ENCODE measurements around the gene ADGRV1.
"Not testable (repeated sequence)": the region's sequence is repeated elsewhere in the genome, so short reads cannot be mapped to it uniquely, and the experiment has no call there.

Gene ADGRV1

GRCh38 chr5:90636948-90637347, 78.4 kb downstream of the ADGRV1 start:
- no peak for DNase-seq
- in situ Hi-C loops (cut with HindIII; ENCODE audit: low pct_ligation_motif_present, low pct_unique_long_range_greater_than_20kb, low sequenced_read_pairs): no loop called here

DNA sequence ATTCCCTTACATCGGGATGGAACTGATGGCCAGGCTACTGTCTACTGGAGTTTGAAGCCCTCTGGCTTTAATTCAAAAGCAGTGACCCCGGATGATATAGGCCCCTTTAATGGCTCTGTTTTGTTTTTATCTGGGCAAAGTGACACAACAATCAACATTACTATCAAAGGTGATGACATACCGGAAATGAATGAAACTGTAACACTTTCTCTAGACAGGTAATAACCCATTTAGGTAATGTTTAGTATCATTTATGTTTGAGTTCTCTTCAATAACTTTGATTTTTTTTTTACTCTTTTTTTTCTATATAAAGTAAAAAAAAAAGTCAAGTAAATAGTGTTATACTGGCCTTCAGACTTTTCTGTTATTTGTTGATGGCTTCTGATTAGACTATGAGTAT, 79.1 kb downstream of the ADGRV1 start:
- in situ Hi-C loops (cut with HindIII; ENCODE audit: low pct_ligation_motif_present, low pct_unique_long_range_greater_than_20kb, low sequenced_read_pairs): no loop called here
- no peak for DNase-seq

DNA sequence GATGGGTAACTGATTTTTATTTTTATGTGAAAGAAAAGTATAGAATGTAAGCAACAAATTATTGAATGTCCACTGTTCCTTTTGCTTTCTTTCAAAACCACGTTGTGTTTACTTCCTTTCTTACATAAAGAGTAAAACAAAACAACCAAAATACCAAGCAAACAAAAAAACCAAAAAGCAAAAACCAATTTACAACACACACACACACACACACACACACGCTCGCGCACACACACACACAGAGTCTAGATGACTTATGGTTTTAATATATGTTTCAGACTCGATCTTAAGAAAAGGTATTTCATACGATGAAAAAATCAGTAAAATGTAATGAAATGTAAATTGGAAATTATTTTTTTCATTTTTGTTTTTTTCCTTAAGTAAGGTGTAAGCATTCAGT, 80.3 kb downstream of the ADGRV1 start:
- in situ Hi-C loops (cut with HindIII; ENCODE audit: low pct_ligation_motif_present, low pct_unique_long_range_greater_than_20kb, low sequenced_read_pairs): no loop called here

DNA sequence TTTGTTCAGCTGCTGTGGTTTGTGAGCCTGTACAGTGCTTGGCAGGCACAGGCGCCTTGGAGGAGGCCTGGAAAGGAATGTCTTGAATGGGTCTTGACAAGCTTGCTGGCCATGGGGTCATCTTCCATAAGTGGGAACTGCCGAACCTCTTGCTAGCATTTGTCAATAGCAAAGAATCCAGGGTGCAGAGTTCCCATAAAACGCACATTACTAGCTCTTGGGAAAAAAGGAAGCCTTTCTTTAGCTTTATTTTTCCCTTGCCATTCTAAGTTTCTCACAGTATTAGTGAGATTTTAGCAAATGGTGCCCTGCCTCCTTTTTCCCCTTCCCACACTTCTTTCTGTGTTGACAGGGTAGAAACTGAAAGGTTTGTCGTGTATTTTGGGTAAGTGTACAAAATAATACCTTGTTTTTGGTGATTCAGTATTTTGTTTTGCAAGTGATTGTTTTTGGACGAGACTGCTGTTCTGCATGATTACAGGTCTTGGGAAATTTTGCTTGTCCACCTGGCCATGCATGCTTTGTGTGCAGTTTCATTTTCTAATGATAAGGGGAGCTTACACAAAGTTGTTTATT, 82.0 kb downstream of the ADGRV1 start:
- in situ Hi-C loops (cut with HindIII; ENCODE audit: low pct_ligation_motif_present, low pct_unique_long_range_greater_than_20kb, low sequenced_read_pairs): no loop called here
- no peak for DNase-seq

More for the DNA sequence above, 80.3 kb downstream of the ADGRV1 start:
- no peak for DNase-seq

DNA sequence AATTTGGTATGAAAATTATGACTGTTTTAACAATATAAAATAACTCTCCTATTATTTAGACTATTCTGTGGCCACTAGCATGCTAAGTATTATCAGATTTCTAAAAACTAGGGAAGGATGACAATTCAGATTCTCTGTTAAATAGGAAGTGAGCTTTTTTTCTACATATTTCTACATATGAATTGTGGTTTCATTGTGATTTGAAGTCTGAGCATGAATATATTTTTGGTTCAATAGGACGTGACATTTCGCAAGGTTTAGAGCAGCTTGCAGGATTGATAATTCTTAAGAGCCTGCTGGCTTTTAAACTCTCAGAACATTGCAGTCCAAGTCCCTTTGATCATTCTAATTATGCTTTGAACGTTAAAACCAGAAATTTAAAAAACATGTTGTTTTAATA, 82.9 kb downstream of the ADGRV1 start:
- DNase-seq: no peak
- in situ Hi-C loops (cut with HindIII; ENCODE audit: low pct_ligation_motif_present, low pct_unique_long_range_greater_than_20kb, low sequenced_read_pairs): no loop called here

DNA sequence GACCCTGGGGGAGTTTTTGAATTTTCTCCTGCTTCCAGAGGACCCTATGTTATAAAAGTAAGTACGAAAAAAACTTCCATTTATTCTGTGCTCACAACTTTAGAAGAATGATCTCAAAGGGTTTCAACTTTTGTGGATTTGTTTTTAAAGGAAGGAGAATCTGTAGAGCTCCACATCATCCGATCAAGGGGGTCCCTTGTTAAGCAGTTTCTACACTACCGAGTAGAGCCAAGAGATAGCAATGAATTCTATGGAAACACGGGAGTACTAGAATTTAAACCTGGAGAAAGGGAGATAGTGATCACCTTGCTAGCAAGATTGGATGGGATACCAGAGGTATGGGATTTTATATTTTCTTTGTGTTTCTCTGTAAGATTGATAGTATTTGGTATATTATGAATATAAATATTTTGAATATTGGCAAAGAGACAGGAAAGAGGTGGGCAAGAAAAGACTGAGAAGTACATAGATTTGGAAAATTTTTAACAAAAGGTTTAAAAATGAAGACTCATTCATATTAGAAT, 84.2 kb downstream of the ADGRV1 start:
- in situ Hi-C loops (cut with HindIII; ENCODE audit: low pct_ligation_motif_present, low pct_unique_long_range_greater_than_20kb, low sequenced_read_pairs): no loop called here
- DNase-seq: no peak

DNA sequence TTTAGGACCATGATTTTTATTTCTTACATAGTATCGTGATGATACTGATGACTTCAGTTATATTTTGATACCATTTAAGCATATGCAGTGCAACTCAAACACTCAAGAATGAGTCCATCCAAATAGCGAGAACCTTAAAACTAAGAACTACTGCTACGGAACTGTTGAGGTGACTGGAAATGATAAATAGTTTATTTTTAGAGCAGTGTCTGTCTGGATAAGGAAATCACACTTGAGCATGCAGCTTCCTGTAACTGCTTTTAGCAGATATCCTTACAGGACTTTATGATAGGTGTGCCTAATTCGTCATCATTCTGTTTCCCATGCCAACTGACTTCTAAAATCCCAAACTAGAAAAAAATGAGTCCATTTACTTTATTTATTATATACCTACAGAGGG, 85.5 kb downstream of the ADGRV1 start:
- DNase-seq: no peak
- in situ Hi-C loops (cut with HindIII; ENCODE audit: low pct_ligation_motif_present, low pct_unique_long_range_greater_than_20kb, low sequenced_read_pairs): no loop called here

GRCh38 chr5:90645024-90645610, 86.5 kb downstream of the ADGRV1 start:
- in situ Hi-C loops (cut with HindIII; ENCODE audit: low pct_ligation_motif_present, low pct_unique_long_range_greater_than_20kb, low sequenced_read_pairs): no loop called here
- no peak for DNase-seq

- no peak for DNase-seq
- in situ Hi-C loops (cut with HindIII; ENCODE audit: low pct_ligation_motif_present, low pct_unique_long_range_greater_than_20kb, low sequenced_read_pairs): no loop called here
Measured at GRCh38 chr5:90650767-90651166, 92.2 kb downstream of the ADGRV1 start.

- no peak for DNase-seq
- in situ Hi-C loops (cut with HindIII; ENCODE audit: low pct_ligation_motif_present, low pct_unique_long_range_greater_than_20kb, low sequenced_read_pairs): no loop called here
Measured at GRCh38 chr5:90654215-90654614, 95.6 kb downstream of the ADGRV1 start.

- no peak for DNase-seq
- in situ Hi-C loops (cut with HindIII; ENCODE audit: low pct_ligation_motif_present, low pct_unique_long_range_greater_than_20kb, low sequenced_read_pairs): no loop called here
Measured at GRCh38 chr5:90655423-90655822, 96.8 kb downstream of the ADGRV1 start.

GRCh38 chr5:90657030-90657429, 98.4 kb downstream of the ADGRV1 start:
- in situ Hi-C loops (cut with HindIII; ENCODE audit: low pct_ligation_motif_present, low pct_unique_long_range_greater_than_20kb, low sequenced_read_pairs): no loop called here
- DNase-seq: no peak

GRCh38 chr5:90657788-90658187, 99.2 kb downstream of the ADGRV1 start:
- DNase-seq: no peak
- in situ Hi-C loops (cut with HindIII; ENCODE audit: low pct_ligation_motif_present, low pct_unique_long_range_greater_than_20kb, low sequenced_read_pairs): no loop called here

DNA sequence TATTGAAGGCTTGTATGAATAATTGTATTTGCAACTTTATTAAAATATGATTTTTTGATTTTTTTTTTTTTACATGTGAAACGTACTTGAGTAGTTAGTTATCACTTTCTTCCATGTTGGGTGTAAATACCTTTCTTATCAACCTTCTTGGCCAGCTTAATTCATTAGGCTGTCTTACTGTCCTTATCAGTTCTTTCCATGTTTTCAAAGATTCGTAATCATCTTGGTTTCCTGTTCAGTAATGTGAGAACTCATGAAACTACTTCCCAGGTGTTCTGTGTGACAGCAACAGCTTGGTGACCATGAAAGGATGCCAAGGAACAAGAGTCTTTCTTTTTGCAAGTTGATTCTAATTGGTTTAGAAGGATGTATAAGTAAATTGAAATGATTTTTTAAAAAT, 100.0 kb downstream of the ADGRV1 start:
- in situ Hi-C loops (cut with HindIII; ENCODE audit: low pct_ligation_motif_present, low pct_unique_long_range_greater_than_20kb, low sequenced_read_pairs): no loop called here
- no peak for DNase-seq

DNA sequence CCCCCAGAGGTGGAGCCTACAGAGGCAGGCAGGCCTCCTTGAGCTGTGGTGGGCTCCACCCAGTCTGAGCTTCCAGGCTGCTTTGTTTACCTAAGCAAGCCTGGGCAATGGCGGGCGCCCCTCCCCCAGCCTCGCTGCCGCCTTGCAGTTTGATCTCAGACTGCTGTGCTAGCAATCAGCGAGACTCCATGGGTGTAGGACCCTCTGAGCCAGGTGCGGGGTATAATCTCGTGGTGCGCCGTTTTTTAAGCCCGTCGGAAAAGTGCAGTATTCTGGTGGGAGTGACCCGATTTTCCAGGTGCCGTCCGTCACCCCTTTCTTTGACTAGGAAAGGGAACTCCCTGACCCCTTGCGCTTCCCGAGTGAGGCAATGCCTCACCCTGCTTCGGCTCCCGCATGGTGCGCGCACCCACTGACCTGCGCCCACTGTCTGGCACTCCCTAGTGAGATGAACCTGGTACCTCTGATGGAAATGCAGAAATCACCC, 109.5 kb downstream of the ADGRV1 start:
- DNase-seq; in situ Hi-C loops (cut with HindIII; ENCODE audit: low pct_ligation_motif_present, low pct_unique_long_range_greater_than_20kb, low sequenced_read_pairs): not testable (repeated sequence)

- in situ Hi-C loops (cut with HindIII; ENCODE audit: low pct_ligation_motif_present, low pct_unique_long_range_greater_than_20kb, low sequenced_read_pairs): no loop called here
Measured at GRCh38 chr5:90675222-90675621, 116.6 kb downstream of the ADGRV1 start.

DNA sequence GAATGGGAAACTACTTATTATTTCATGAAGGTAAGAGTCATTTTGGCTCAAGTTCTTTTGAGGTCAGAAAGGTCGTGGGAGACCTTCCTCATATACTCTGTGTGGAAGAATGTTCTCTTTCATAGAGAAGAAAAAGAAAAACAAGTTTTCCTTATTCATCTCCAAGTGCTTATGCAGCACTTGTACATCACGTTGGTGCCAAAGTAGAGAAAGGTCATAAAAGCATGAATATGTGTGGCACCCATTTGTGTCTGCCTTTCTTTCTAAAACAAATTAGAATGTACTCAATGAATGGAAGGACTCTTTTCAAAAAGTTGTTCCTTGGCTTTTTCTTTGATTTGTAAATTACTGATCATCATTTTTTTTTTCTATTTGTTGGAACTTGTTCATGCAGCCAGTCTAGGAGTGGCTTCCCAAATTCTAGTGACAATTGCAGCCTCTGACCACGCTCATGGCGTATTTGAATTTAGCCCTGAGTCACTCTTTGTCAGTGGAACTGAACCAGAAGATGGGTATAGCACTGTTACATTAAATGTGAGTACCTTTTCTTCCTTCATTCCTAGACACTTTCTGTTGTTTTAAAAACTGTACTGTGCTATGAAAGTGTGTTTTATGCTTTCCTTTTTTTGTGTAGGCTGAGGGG, 122.4 kb downstream of the ADGRV1 start:
- no peak for DNase-seq
- in situ Hi-C loops (cut with HindIII; ENCODE audit: low pct_ligation_motif_present, low pct_unique_long_range_greater_than_20kb, low sequenced_read_pairs): no loop called here

More at GRCh38 chr5:90675222-90675621, 116.6 kb downstream of the ADGRV1 start:
- no peak for DNase-seq

DNA sequence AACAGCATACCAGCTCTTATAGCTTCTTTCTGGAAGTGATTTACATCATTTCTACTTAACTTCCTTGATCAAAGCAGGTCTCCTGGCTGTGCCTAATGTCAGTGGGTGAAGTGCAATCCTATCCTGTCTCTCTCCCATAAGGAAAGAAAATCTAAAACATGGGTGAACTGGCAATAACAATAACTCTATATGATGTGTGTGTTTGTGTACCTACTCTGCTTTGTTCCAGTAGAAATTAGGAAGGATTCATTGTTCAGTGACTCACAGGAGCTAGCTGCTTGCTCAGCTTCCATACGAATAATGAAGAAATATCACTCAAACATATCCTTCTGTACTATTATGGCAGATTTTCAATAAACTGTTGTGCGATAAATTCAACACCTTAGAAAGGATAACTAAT, 123.7 kb downstream of the ADGRV1 start:
- no peak for DNase-seq
- in situ Hi-C loops (cut with HindIII; ENCODE audit: low pct_ligation_motif_present, low pct_unique_long_range_greater_than_20kb, low sequenced_read_pairs): no loop called here

DNA sequence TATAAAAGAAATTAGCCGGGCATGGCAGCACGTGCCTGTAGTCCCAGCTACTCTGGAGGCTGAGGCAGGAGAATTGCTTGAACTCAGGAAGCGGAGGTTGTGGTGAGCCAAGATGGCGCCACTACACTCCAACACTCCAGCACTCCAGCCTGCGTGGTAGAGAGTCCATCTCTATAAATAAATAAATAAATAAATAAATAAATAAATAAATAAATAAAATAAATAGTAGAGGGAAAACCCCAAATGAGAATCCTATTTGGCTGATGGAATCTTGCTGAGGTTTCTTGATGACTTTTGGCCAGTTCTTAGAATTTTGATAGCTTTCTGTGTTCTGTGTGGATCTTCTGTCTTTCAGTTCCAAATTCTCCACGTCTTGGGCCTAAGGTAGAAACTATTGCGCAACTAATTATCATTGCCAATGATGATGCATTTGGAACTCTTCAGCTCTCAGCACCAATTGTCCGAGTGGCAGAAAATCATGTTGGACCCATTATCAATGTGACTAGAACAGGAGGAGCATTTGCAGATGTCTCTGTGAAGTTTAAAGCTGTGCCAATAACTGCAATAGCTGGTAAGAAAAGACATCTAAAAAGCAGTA, 126.9 kb downstream of the ADGRV1 start:
- DNase-seq: no peak
- in situ Hi-C loops (cut with HindIII; ENCODE audit: low pct_ligation_motif_present, low pct_unique_long_range_greater_than_20kb, low sequenced_read_pairs): no loop called here
